Common myeloid progenitor, CD34-positive (primary cell): Measurements from ENCODE around the gene SCG2.

Experiments used
- CTCF ChIA-PET: fragments of 350-600 bp; sonication (Branson Sonifier 250); formaldehyde crosslinking; loops from one replicate; lab custom pipeline; 2021; ENCODE audit warnings: antibody characterized with exemption; lab: Charles Lee
- POLR2A ChIA-PET: fragments of 350-600 bp; sonication (Branson Sonifier 250); formaldehyde crosslinking; loops from one replicate; lab custom pipeline; 2021; ENCODE audit warnings: antibody characterized with exemption; lab: Charles Lee
- DNase-seq, 3 donors: peaks; one replicate each; pipeline versions ENCODE4 v3.0.0 to v3.0.0-alpha.2; 2013
- H3K27ac ChIP-seq, 2 experiments: 1 replicate in 1 of 2; 2 replicates in 1 of 2; pipeline ENCODE4 v1.7.0; 2013; ENCODE audit warnings: inconsistent platforms in 2 of 2, low read length in 2 of 2, mild to moderate bottlenecking in 2 of 2, low read depth in 1 of 2, moderate library complexity in 1 of 2; ENCODE audit not compliant: severe bottlenecking in 2 of 2, insufficient read depth in 1 of 2, poor library complexity in 1 of 2
- H3K27me3 ChIP-seq, 5 experiments: replicated peaks in 2 of 5; 1 replicate in 3 of 5; 2 replicates in 2 of 5; pipeline versions ENCODE4 v1.6.1 to v1.7.0; 2013; ENCODE audit warnings: low read length in 4 of 5, mild to moderate bottlenecking in 2 of 5, moderate library complexity in 2 of 5, inconsistent platforms in 1 of 5; ENCODE audit not compliant: insufficient read depth in 5 of 5, control insufficient read depth in 4 of 5
- H3K36me3 ChIP-seq, 4 experiments: 1 replicate in 2 of 4; 2 replicates in 2 of 4; pipeline versions ENCODE4 v1.6.1 to v1.7.0; 2013; ENCODE audit warnings: low read length in 3 of 4, control low read depth in 1 of 4, mild to moderate bottlenecking in 1 of 4; ENCODE audit not compliant: control insufficient read depth in 4 of 4, insufficient read depth in 4 of 4
- H3K4me1 ChIP-seq, 4 experiments: 1 replicate in 3 of 4; 2 replicates in 1 of 4; pipeline versions ENCODE4 v1.6.1 to v1.7.1; 2013; ENCODE audit warnings: low read length in 3 of 4, mild to moderate bottlenecking in 3 of 4, control low read depth in 1 of 4, inconsistent platforms in 1 of 4, moderate library complexity in 1 of 4; ENCODE audit not compliant: control insufficient read depth in 4 of 4, insufficient read depth in 4 of 4; ENCODE audit errors: control extremely low read depth in 1 of 4
- H3K4me3 ChIP-seq, 7 experiments: 1 replicate in 4 of 7; 2 replicates in 3 of 7; pipeline versions ENCODE4 v1.5.1 to v1.7.0; 2013; ENCODE audit warnings: mild to moderate bottlenecking in 7 of 7, low read length in 6 of 7, moderate library complexity in 6 of 7, inconsistent platforms in 2 of 7, low read depth in 2 of 7, control low read depth in 1 of 7; ENCODE audit not compliant: insufficient read depth in 4 of 7, control insufficient read depth in 1 of 7; ENCODE audit errors: extremely low read depth in 1 of 7
- H3K9me3 ChIP-seq, 5 experiments: 1 replicate in 4 of 5; 2 replicates in 1 of 5; pipeline versions ENCODE4 v1.6.1 to v1.7.1; 2013; ENCODE audit warnings: low read length in 4 of 5, mild to moderate bottlenecking in 2 of 5, inconsistent platforms in 1 of 5, low read depth in 1 of 5, moderate library complexity in 1 of 5; ENCODE audit not compliant: control insufficient read depth in 4 of 5, insufficient read depth in 2 of 5; ENCODE audit errors: control extremely low read depth in 1 of 5
- WGBS: methylation state at CpG from one replicate; pipeline ENCODE4 v1.1.5; 2013; ENCODE audit not compliant: insufficient coverage; 5-methylcytosine and 5-hydroxymethylcytosine counted together

SCG2 gene

DNA sequence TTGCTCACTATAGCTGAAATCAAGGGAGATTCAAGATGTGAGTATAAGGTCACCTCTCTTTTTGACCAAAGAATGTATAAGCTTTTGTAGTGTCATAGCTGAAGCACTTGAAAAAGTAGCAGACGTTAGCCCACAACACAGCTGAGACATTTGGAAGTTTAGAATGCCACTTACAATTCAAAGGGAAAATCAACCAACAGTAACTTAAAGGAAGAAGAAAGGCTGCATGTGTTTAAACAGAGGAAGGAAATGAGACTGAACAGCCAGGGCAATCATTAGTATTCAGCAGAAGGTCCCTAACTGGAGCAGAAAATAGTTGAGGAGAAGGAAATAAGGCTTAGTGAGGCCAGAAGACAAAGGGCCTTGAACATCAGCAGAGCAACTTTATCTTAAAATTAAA is 23.5 kb upstream of the SCG2 start:
- Histone ChIP-seq H3K4me1 (no peaks in the 10 kb centered on the region), H3K27me3 (no peaks in the 10 kb centered on the region), H3K36me3 (no peaks in the 10 kb centered on the region), H3K4me3 (no peak overlapping the region), H3K9me3 (no peaks in the 10 kb centered on the region), H3K27ac (no peak overlapping the region)
- DNase-seq = no peak
- 38% methylated on average over 1 of the region's 1 CpG for WGBS
- POLR2A ChIA-PET = no interaction called here
- CTCF ChIA-PET = no interaction called here

DNA sequence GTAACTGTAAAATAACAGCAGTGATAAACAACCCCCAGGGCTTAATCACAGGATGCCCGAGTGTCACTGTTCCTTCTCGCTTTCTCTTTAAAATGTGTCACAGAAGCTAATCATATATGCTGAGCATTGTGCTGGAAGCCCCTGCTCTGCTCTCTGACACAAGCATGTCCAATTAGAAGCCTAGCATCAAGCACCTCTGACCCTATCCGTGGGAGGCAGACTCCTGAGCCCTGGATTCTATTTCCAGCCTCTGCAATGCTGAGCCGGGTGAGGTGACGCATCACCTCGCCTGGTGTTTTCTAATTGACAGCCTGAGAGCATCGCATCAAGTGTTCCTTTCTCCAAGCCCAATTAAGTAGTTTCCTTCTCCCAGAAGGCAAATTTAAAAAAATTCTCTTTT is 19.7 kb upstream of the SCG2 start:
- Histone ChIP-seq H3K9me3 (no peaks in the 10 kb centered on the region), H3K36me3 (no peaks in the 10 kb centered on the region), H3K27ac (no peak overlapping the region), H3K27me3 (peaks cover 0 to 19% (median 4%) of the 10 kb centered on the region in 5 experiments), H3K4me1 (no peaks in the 10 kb centered on the region), H3K4me3 (no peak overlapping the region)
- 70% methylated on average over 7 of the region's 7 CpGs for WGBS
- DNase-seq = no peak
- CTCF ChIA-PET = no interaction called here
- POLR2A ChIA-PET = no interaction called here

DNA sequence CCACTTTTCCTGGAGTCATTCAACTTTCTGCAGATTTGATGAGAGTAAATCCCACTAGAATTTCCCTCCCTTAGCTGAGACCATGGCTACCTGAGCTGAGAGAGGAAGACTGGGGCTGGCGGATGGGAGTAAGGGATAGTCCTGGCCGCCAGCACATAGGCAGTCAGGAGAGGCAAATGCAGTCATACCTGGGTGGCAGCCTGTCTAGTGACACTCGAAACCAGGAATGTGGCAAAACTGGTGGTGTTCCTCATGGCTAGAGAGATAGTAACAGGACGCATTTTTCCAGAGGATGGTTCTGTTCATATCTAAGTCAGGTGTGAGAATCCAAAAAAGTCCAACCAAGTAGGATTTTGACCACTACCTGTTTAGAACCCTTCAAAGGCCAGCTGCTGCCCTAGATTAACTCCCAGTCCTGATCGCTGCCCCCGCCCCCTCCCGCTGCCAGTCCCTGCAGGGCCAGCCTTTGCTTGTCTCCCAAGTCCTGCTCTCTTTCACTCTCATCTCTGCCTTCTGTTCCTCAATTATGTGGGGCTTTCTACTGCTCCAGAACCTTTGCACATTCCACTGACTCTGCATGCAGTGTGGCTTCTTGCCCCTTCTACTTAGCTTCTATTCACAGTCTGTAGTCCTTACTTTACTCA is 17.4 kb upstream of the SCG2 start:
- no peak for DNase-seq
- 76% methylated on average over 7 of the region's 7 CpGs for WGBS
- ChIA-PET CTCF (interaction anchor here (1.3 kb wide), 1 partner anchor 648 kb away, joined by 3 read pairs; no protein-coding TSS in a partner anchor), POLR2A (no interaction called here)
- H3K27me3 ChIP-seq = peaks cover 0 to 22% (median 5%) of the 10 kb centered on the region in 5 experiments
- H3K4me3 ChIP-seq = no peak overlapping the region
- H3K36me3 ChIP-seq = no peaks in the 10 kb centered on the region
- H3K4me1 ChIP-seq = no peaks in the 10 kb centered on the region
- no peaks in the 10 kb centered on the region for H3K9me3 ChIP-seq
- no peak overlapping the region for H3K27ac ChIP-seq

GRCh38 chr2:223618172-223619035 is 16.2 kb upstream of the SCG2 start:
- ChIA-PET CTCF (interaction anchor here (1.3 kb wide), 1 partner anchor 647 kb away, joined by 3 read pairs; no protein-coding TSS in a partner anchor), POLR2A (no interaction called here)
- Histone ChIP-seq H3K27ac (no peak overlapping the region), H3K36me3 (no peaks in the 10 kb centered on the region), H3K27me3 (peaks cover 4 to 34% (median 13%) of the 10 kb centered on the region in 5 experiments), H3K4me3 (no peak overlapping the region), H3K9me3 (no peaks in the 10 kb centered on the region), H3K4me1 (no peaks in the 10 kb centered on the region)
- WGBS = 22% methylated on average over 9 of the region's 13 CpGs
- DNase-seq = no peak

DNA sequence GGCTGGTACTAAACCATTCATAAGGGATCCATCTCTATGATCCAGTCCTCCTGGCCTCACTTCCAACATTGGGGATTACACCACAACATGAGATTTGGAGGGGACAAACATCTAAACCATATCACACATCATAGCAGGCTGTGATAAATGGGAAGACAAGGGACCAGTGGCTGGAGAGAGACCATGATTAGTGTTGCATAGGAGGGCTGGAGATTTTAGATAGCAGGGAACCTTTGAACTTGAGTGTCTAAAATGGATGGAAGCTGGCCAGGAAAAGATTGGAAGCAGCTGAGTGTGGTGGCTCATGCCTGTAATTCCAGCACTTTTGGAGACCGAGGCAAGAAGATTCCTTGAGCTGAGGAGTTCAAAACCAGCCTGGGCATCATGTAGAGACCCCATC is 12.4 kb upstream of the SCG2 start:
- ChIA-PET CTCF (no interaction called here), POLR2A (no interaction called here)
- no peaks in the 10 kb centered on the region for H3K36me3 ChIP-seq
- no peak for DNase-seq
- peaks cover 13 to 49% (median 21%) of the 10 kb centered on the region in 5 experiments for H3K27me3 ChIP-seq
- no peak overlapping the region for H3K27ac ChIP-seq
- 86% methylated on average over 1 of the region's 1 CpG for WGBS
- peaks cover 0 to 4% (median 0%) of the 10 kb centered on the region in 4 experiments for H3K4me1 ChIP-seq
- no peak overlapping the region for H3K4me3 ChIP-seq
- peaks cover 0 to 2% (median 0%) of the 10 kb centered on the region in 5 experiments for H3K9me3 ChIP-seq

DNA sequence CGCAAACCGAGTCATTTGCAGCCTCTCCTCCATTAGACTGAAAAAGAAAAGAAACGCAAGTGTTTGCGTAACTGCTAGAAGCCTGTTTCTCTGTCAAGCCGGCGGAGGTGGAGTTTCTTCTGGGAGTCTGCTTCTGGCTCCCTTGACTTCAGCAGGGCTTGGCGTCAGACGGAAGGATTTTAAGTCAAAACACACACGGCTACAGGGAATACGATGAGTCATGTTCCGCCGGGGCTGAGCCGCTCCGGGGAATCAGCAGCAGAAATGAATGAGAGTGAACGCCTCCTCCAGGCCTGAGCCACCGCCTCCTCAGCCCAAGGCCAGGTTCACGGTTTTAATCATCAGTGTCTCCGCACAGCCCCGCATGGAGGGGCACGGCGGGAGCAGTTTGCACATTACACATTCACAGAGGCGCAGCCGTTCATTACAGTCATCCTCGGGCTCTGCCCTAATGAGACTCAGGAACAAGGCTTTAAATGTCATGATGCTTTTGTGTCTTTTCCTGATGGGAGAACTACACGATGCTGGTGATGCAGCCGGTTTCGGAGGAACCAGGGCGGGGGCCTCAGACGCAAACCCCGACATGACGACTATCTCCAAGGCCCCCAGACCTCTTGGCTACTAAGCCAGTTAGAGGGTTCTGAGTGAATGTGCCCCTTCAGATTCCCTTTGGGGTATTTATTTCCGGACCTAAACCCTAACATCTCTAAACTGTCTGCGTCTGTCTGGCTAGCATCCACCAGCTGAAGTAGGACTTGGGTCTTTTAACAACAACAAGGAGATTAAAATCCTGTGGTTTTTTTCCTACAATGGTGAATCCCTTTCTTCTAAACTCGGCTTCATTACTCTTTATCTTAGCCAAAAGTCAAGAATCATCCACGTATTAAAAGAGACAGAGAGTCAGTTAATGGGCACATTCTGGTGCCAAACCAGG is 11.1 kb upstream of the SCG2 start:
- peak in 2 of 3 donors; percentile 1 to 7 for DNase-seq
- Histone ChIP-seq H3K4me3 (peak overlapping the region in 1 of 7 experiments; percentile 23), H3K36me3 (no peaks in the 10 kb centered on the region), H3K4me1 (peaks cover 0 to 4% (median 0%) of the 10 kb centered on the region in 4 experiments), H3K27me3 (peaks cover 13 to 38% (median 18%) of the 10 kb centered on the region in 5 experiments), H3K9me3 (peaks cover 0 to 2% (median 0%) of the 10 kb centered on the region in 5 experiments), H3K27ac (no peak overlapping the region)
- WGBS = 15% methylated on average over 32 of the region's 35 CpGs
- POLR2A ChIA-PET = no interaction called here
- CTCF ChIA-PET = no interaction called here
